B cell (primary cell): ENCODE data around the gene MPC2. TPM values are rescaled to one million over a fixed set of nuclear protein-coding genes. Genes with fewer than 3 reads are reported as not detected.

ENCODE experiments used
- ATAC-seq: fragments of 200-7000 bp; cut with Tn5 transposase; one replicate; pipeline ENCODE4 v1.10.0; 2021; ENCODE audit warnings: low read depth, mild to moderate bottlenecking, moderate number of reproducible peaks, moderate library complexity
- CTCF ChIA-PET: fragments of 350-600 bp; sonication (Branson Sonifier 250); formaldehyde crosslinking; loops from one replicate; lab custom pipeline; 2021; ENCODE audit warnings: antibody characterized with exemption, inconsistent platforms; lab: Charles Lee
- POLR2A ChIA-PET: fragments of 350-600 bp; sonication (Branson Sonifier 250); formaldehyde crosslinking; loops from one replicate; lab custom pipeline; 2021; ENCODE audit warnings: antibody characterized with exemption; lab: Charles Lee
- DNase-seq: peaks from one replicate; pipeline ENCODE4 v3.0.0; 2013
- H2AFZ ChIP-seq: 2 replicates; pipeline ENCODE4 v1.6.1; 2012; ENCODE audit warnings: mild to moderate bottlenecking, low read depth, low read length; ENCODE audit not compliant: insufficient read depth, poor library complexity, severe bottlenecking
- H3K27ac ChIP-seq, 2 donors: 1 replicate in 1 of 2; 2 replicates in 1 of 2; pipeline ENCODE4 v1.5.1; 2012 to 2013; ENCODE audit warnings: low read length in 2 of 2, mild to moderate bottlenecking in 2 of 2, moderate library complexity in 1 of 2
- H3K27me3 ChIP-seq, 4 experiments: fragments of 200-600 bp in 1 of 4; sonication (generic) in 1 of 4; replicated peaks in 1 of 4; 1 replicate in 2 of 4; 2 replicates in 2 of 4; pipeline versions ENCODE4 v1.6.1 to v1.7.0; 2013 to 2016; ENCODE audit warnings: low read length in 3 of 4, mild to moderate bottlenecking in 2 of 4, mixed read lengths in 1 of 4, moderate library complexity in 1 of 4; ENCODE audit not compliant: insufficient read depth in 4 of 4, control insufficient read depth in 3 of 4; ENCODE audit errors: control extremely low read depth in 1 of 4
- H3K36me3 ChIP-seq, 2 experiments: replicated peaks in 1 of 2; 1 replicate in 1 of 2; 2 replicates in 1 of 2; pipeline versions ENCODE4 v1.6.1 to v1.7.1; 2013; ENCODE audit warnings: low read length in 1 of 2; ENCODE audit not compliant: insufficient read depth in 2 of 2, control insufficient read depth in 1 of 2; ENCODE audit errors: control extremely low read depth in 1 of 2, extremely low read depth in 1 of 2
- H3K4me1 ChIP-seq, 2 donors: fragments of 200-600 bp in 1 of 2; sonication (generic) in 1 of 2; 1 replicate in 1 of 2; 2 replicates in 1 of 2; pipeline versions ENCODE4 v1.5.1 to v1.6.1; 2013 to 2017; ENCODE audit warnings: low read length in 2 of 2; ENCODE audit not compliant: control insufficient read depth in 2 of 2, insufficient read depth in 2 of 2
- H3K4me2 ChIP-seq: replicated peaks from 2 replicates; pipeline ENCODE3; 2012; ENCODE audit warnings: mild to moderate bottlenecking, low read depth, low read length; ENCODE audit not compliant: poor library complexity, severe bottlenecking
- H3K4me3 ChIP-seq, 5 experiments: fragments of 200-600 bp in 1 of 5; sonication (generic) in 1 of 5; 1 replicate in 3 of 5; 2 replicates in 2 of 5; pipeline versions ENCODE4 v1.5.1 to v1.7.0; 2011 to 2016; ENCODE audit warnings: low read length in 4 of 5, mild to moderate bottlenecking in 4 of 5, low read depth in 2 of 5, control low read depth in 1 of 5, moderate library complexity in 1 of 5; ENCODE audit not compliant: insufficient read depth in 1 of 5; ENCODE audit errors: control extremely low read depth in 1 of 5, extremely low read depth in 1 of 5
- H3K79me2 ChIP-seq: fragments of 200-600 bp; sonication (generic); one replicate; pipeline ENCODE4 v1.6.0; 2016; ENCODE audit warnings: low read length; ENCODE audit not compliant: control insufficient read depth, insufficient read depth
- H3K9ac ChIP-seq: fragments of 200-600 bp; sonication (generic); 2 replicates; pipeline ENCODE4 v1.6.1; 2017; ENCODE audit warnings: mild to moderate bottlenecking, low read length, moderate library complexity
- H3K9me3 ChIP-seq, 3 donors: one replicate each; pipeline versions ENCODE4 v1.6.1 to v1.7.1; 2013; ENCODE audit warnings: low read length in 2 of 3; ENCODE audit not compliant: control insufficient read depth in 2 of 3, insufficient read depth in 1 of 3; ENCODE audit errors: control extremely low read depth in 1 of 3
- H4K20me1 ChIP-seq: 2 replicates; pipeline ENCODE4 v1.6.0; 2012; ENCODE audit warnings: mild to moderate bottlenecking, low read length; ENCODE audit not compliant: insufficient read depth, control insufficient read depth, poor library complexity, severe bottlenecking
- H3K27ac Mint-ChIP-seq: one replicate; pipeline ENCODE4 v1.8.0; 2021; ENCODE audit warnings: mixed read lengths
- H3K27me3 Mint-ChIP-seq: one replicate; pipeline ENCODE4 v1.8.0; 2021; ENCODE audit warnings: mixed read lengths
- H3K4me1 Mint-ChIP-seq: one replicate; pipeline ENCODE4 v1.8.0; 2021; ENCODE audit warnings: mixed read lengths
- H3K4me3 Mint-ChIP-seq: one replicate; pipeline ENCODE4 v1.8.0; 2021; ENCODE audit warnings: mixed read lengths
- H3K9me3 Mint-ChIP-seq: one replicate; pipeline ENCODE4 v1.8.0; 2022; ENCODE audit warnings: mixed read lengths; ENCODE audit not compliant: insufficient read depth
- EZH2 ChIP-seq: IDR thresholded peaks from 2 replicates; pipeline ENCODE4 v1.6.1; 2012; ENCODE audit warnings: borderline replicate concordance, low read depth, mild to moderate bottlenecking, moderate library complexity, low read length; ENCODE audit not compliant: insufficient read depth, poor library complexity, severe bottlenecking
- WGBS: methylation state at CpG from one replicate; pipeline ENCODE4 v1.1.5; 2013; ENCODE audit warnings: missing lambda C conversion rate; ENCODE audit not compliant: insufficient coverage; 5-methylcytosine and 5-hydroxymethylcytosine counted together
- intact Hi-C: fragments of 100-400 bp; cut with micrococcal nuclease; formaldehyde crosslinking; loops from one replicate; pipeline ENCODE4 v1.10.0; 2022
- polyA plus RNA-seq: library from polyadenylated mRNA; depleted of rRNA; stranded (reverse); fragments of >200 nt; gene quantifications from 2 replicates; pipeline ENCODE4 v1.2.3, GENCODE V29; 2012
- total RNA-seq, 2 donors: library from RNA; stranded (reverse); fragments of 120-200 nt in 1 of 2; gene quantifications; 1 replicate in 1 of 2; 2 replicates in 1 of 2; pipeline versions ENCODE4 v1.2.3 to v1.2.4, GENCODE V29; 2013 to 2022
- TF ChIP-seq, protein P1 (sequence below): fragments of 200-600 bp; IDR thresholded peaks from one replicate; pipeline ENCODE4 v1.8.0; 2022; ENCODE audit warnings: antibody characterized with exemption, mild to moderate bottlenecking

MPC2 gene
- total and polyA plus RNA-seq, 2 donors (not counting 1 experiment from before 2014, with no cell fraction given) = 16.4 to 17.5 TPM

DNA sequence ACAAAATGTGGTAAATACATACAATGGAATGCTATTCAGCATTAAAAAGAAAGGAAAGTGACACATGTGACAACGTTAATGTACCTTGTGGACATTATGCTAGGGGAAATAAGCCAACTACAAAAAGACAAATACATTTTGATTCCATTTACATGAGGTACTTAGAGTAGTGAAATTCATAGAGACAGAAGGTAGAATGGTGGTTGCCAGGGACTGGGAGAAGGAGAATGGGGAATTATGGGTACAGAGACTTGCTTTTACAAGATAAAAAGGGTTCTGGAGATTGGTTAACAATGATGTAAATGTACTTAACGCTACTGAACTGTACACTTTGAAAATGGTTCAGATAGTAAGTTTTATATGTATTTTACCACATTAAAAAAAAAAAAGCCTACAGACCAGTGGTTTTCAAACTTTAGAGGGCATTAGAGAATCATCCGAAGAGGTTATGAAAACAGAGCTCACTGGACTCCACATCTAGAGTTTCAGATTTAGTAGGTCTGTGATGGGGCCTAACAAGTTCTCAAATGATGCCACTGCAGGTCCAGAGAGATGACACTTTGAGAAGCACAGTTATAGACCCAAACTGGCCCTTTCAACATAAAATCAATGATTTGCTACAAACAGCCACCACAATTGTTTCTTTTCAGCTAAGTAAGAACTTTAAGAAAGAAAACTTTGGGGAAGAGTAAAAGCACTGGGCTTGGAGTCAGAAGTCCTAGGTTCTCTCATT, 13.4 kb downstream of the MPC2 start:
- Histone ChIP-seq H3K27ac (no peak overlapping the region), H3K9ac (no peak overlapping the region), H3K4me1 (peaks cover 0 to 4% of the 10 kb centered on the region in 2 donors), H2AFZ (no peak overlapping the region), H4K20me1 (peaks cover 5% of the 10 kb centered on the region), H3K36me3 (peaks cover 2 to 5% of the 10 kb centered on the region in 2 experiments), H3K9me3 (no peaks in the 10 kb centered on the region), H3K4me3 (no peak overlapping the region), H3K4me2 (no peak overlapping the region), H3K79me2 (peaks cover 26% of the 10 kb centered on the region), H3K27me3 (no peaks in the 10 kb centered on the region)
- H3K4me3 Mint-ChIP-seq = no peak overlapping the region
- no peak overlapping the region for H3K27ac Mint-ChIP-seq
- TF ChIP-seq, protein P1, sequence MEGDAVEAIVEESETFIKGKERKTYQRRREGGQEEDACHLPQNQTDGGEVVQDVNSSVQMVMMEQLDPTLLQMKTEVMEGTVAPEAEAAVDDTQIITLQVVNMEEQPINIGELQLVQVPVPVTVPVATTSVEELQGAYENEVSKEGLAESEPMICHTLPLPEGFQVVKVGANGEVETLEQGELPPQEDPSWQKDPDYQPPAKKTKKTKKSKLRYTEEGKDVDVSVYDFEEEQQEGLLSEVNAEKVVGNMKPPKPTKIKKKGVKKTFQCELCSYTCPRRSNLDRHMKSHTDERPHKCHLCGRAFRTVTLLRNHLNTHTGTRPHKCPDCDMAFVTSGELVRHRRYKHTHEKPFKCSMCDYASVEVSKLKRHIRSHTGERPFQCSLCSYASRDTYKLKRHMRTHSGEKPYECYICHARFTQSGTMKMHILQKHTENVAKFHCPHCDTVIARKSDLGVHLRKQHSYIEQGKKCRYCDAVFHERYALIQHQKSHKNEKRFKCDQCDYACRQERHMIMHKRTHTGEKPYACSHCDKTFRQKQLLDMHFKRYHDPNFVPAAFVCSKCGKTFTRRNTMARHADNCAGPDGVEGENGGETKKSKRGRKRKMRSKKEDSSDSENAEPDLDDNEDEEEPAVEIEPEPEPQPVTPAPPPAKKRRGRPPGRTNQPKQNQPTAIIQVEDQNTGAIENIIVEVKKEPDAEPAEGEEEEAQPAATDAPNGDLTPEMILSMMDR = no peak
- no peak for TF ChIP-seq EZH2
- no peaks in the 10 kb centered on the region for H3K9me3 Mint-ChIP-seq
- WGBS = 60% methylated on average over 1 of the region's 3 CpGs
- intact Hi-C loops = no loop called here
- ATAC-seq = no peak
- DNase-seq = no peak
- peaks cover 17% of the 10 kb centered on the region for H3K4me1 Mint-ChIP-seq
- H3K27me3 Mint-ChIP-seq = no peaks in the 10 kb centered on the region
- ChIA-PET CTCF (no interaction called here), POLR2A (no interaction called here)

DNA sequence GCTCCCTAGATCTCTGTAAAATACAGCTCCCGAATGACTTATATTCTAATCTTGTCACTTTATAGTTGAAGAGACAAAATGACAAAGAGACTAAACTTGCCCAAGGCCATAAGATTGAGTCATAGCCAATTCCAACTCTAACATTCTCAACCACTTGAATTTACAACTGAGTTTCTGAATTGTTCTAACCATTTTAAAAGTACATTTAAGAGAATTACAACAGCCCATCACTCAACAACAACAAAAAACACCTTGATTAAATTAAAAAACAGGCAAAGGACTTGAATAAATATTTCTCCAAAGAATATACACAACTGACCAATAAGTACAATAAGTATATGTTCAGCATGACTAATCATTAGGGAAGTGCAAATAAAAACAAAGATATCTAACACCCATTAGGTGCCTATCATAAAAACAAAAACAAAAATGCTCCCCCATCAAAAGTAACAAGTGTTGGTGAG, 14.2 kb downstream of the MPC2 start:
- DNase-seq (no peak), ATAC-seq (no peak)
- no peak overlapping the region for H3K27ac Mint-ChIP-seq
- Histone ChIP-seq H3K79me2 (peaks cover 18% of the 10 kb centered on the region), H3K9ac (no peak overlapping the region), H3K4me3 (no peak overlapping the region), H2AFZ (no peak overlapping the region), H3K27ac (no peak overlapping the region), H3K4me1 (peaks cover 0 to 4% of the 10 kb centered on the region in 2 donors), H3K9me3 (no peaks in the 10 kb centered on the region), H3K27me3 (no peaks in the 10 kb centered on the region), H3K36me3 (peaks cover 4 to 13% of the 10 kb centered on the region in 2 experiments), H4K20me1 (peaks cover 2% of the 10 kb centered on the region), H3K4me2 (no peak overlapping the region)
- ChIA-PET CTCF (no interaction called here), POLR2A (no interaction called here)
- no peaks in the 10 kb centered on the region for H3K27me3 Mint-ChIP-seq
- TF ChIP-seq, protein P1 = no peak
- no peak overlapping the region for H3K4me3 Mint-ChIP-seq
- H3K4me1 Mint-ChIP-seq = peaks cover 17% of the 10 kb centered on the region
- intact Hi-C loops = no loop called here
- WGBS = no CpG with 5 or more reads among the region's 1 CpG
- H3K9me3 Mint-ChIP-seq = no peaks in the 10 kb centered on the region
